NCI-H2081 treated with DMSO at 0.1 percent for 48 hours (cell line): ENCODE data around the gene PFDN4.

Experiments
- DNase-seq: peaks from one replicate; lab custom pipeline; 2025; lab: John Stamatoyannopoulos, UW

The PFDN4 gene

DNA sequence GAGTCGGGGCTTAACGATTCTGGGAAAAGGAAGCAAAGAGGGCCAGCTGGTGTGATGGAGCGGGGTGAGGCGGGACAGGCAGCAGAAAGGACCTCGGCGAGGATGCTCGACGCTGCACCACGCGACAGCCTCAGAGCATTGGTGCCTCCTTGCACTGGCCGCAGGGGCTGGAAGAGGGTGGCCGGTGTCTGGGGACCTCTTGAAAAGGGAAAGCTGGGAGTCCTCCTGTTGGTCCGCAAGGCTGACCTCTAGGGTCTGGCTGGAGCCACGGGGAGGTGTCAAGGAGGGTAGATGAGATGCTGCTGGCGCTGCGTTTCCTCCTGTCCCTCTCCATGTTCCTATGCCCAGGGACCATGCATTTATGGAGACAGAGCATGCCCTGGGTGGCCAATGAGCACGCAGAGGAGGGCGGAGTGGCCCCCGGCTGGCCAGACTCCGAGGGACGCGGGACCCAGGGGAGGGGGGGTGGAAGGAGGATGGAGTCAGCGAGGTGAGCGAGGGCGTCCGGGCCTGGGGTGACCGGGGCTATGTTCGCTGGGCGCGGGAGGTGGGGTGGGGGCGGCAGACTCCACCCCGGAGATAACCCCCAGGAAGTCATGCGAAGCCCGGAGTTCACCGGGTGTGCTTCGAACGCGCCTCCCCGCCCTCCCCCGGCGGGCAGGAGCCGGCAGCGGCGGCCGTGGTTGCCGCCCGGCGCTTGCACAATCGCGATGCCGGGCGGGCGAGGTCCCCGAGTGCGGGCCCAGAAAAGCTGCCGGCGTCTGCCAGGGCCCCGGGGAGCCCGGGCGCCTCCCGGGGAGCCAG lies 34.0 kb upstream of the PFDN4 start, which contains the start of gene CYP24A1:
CYP24A1 (minus strand) TSS at position 334 of the 804 bp plus-strand sequence. CDS start 407 bp downstream, outside the sequence.
- no peak for DNase-seq

DNA sequence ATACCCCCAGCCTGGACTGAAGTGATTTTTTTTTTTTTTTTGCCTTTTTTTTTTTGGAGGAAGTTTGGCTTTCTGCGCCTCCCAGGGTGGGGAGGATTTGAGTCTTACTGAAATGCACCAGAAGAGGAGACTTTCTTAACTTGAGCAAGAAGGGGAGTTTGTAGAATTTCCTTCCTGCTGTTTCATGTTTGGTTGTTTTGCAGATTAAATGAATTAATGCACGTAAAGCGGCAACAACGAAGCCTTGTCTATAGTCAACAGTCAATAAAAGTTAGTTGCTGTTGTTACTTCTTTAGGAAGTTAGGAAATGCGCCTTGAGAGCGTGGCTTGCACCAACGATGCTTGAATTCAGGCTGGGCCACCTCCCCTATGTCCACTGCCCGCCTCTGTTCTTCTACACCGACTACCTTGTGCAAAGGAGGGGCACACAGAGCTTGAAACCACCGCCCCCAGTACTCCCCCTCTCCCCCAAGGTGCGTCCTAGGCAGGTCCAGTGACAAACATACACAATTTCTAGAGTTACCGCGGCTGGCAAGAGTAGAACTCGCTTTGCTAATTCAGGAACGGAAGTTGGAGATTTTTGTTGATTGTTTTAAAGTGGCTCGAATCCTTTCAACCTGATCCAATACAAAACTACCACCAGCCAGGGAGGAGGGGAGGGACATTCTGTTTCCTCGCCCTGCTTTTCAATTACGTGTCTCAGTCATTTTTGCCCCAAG lies 33.3 kb upstream of the PFDN4 start:
- DNase-seq = no peak

DNA sequence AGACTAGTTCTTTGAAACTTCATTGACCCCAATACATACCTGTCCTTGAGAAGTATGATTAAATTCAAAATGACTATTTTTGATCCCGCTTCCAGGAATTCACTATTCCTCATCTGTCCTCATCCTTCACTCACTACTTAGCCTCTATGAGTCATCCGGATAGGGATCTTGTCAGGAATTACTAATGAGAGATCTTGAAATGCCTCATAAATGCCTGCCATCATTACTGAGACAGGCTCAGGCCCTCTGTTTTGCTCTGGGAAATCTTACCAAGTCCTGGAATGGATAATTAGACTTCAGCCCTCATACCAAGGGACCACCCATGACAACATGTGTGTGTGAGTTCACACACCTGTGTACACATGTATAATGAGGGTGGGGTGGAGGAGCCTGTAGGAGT lies 31.3 kb upstream of the PFDN4 start:
- no peak for DNase-seq

DNA sequence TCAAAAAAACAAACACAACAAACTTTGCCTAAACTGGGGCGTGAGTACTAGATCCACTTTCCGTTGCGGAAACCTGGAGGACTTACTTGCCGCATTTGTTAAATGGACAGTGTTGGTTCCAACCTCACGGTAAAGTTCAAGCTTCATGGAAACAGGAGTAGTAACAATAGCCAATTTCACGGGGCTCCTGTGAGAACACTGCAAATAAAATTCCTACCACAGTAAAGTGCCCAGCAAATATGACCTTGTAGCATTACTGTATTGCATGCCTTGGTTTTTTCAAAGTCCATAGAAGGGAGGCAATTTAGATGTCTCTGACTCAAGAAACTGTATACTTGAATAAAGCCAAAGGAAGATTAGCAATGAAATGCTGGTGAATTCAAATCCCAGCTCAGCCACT lies 30.5 kb upstream of the PFDN4 start:
- DNase-seq = no peak

DNA sequence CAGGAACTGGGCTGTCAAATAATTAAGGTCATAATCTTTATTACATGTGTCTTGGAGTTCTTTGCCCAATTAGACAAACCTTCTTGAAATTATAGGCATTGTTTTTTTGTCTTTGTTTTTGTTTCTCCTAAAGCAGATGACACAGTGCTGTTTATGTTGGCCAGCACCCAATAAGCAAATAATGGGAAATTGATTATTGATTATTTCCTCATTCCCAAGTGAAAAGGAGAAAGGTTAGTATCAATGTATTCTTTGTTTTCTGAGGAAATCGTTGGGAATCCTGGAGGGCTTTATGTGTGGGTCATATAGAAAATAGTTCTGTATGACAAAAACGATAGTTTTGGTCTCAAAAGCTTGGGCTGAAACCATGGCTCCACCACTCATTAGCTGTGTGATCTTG lies 29.6 kb upstream of the PFDN4 start:
- DNase-seq = no peak

DNA sequence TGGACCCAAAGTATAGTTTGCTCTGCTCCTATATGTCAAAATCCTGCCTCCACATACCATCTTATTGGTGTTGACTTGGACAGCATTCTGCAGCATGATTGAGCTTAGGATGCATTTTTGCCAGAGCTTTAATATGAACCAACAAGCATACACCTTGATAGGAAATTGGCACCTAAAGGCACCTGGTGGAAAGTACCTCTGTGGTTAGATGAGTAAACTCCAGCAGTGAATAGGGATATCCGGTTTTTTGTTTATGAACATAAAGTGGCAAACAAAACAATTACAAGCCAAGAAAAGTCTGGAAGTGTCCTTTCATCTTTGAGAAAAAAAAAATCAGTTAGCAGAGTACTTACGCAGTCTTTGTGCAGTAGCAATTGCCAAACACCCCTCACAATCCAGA lies 27.9 kb upstream of the PFDN4 start:
- no peak for DNase-seq

DNA sequence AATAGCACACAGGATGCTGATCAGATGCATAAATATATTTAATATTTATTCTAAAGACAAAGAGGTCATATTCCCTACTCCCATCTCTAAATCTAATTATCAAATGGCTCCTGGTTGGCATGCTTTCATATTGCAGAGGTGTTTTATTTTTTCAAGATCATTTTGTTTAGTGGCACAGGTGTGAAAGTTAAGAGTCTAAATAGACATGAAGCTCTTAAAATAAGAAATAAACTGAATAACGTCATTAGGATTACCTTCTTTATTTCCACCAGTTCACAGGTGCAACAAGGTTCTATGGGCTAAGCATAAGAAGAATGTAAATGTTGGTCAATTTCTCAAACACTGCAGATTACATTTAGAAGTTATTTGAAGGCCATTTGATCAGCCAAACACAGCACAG lies 27.0 kb upstream of the PFDN4 start:
- DNase-seq = no peak

DNA sequence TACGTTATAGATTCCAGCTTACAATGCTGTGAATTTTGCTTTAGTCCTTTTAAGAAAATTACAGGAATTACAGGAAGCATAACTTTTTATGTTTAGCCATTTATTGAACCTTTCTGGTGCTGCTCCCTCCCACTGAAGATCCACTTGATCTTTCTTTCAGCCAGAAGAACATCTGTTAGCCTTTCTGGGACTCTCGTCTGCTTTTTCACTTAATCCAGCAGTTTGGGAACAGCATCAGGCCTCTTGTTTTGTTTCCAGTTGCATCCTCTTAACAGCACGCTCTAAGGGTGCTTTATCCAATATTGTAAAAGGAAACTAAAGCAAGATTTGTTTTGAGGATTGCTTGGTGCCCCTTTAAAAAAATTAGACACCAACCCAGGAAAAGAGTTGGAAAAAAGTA lies 23.8 kb upstream of the PFDN4 start:
- DNase-seq = no peak

DNA sequence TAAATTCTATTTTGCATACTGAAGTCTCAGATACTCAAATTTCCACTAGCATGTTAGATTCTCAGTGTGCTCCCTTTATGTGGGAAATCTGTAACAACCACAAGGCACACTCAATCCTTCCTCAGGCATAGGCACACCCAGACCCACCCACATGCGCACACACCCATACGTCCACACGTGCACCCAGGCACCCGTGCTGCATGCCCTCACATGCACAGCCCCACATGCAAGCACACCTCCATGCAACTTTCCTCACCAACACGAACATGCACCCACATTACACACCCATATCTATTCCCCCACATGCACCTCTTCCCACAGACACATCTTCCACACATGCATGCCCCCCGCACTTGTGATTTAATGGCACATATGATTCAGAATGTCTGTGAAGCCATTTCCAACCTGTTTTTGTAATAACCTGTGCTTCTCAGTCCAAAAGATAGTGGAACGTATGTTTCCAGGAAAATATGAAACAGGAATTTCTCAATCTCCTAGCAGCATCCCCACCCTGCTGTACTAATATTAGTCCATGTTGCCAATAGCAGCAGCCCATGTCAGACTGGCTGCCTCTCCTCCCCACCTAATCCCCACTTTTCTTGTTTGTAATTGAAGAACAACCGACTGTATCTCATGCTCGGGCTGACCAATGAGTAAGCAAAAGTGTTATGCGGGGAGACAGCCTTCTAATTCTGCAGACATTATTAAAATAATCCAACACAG lies 22.8 kb upstream of the PFDN4 start:
- DNase-seq = no peak

DNA sequence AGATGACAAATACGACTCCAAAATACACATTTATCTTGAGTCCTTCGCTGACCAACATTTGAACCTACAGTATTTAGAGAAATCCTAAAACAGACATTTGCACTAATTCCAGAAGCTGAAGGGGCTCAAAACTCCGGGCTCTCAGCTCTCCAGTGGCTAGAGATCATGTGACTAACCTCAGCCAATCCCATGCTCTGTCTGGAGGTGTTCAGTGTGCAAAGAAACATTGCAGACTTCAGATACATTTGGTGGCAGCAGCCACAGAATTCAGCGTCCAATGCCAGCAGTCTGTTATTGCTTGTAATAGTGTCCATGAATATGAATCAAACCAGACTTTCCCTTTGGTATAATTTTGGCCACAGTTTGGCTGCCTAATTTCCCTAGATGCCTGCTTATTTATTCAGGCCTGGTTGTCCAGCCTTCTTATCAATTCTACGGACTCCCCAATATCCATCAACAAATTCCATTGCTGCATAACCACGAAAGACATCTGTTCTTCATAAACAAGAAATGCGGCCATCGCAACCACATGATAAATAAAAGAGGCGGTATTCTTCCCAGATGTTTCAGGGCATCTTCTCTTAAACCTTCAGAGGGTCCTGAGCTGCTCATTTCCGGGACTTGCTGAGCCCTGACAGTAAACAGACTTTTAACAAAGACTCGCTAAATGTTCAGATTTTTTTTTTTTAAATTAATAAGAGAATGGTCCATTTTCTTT lies 19.6 kb upstream of the PFDN4 start:
- no peak for DNase-seq

DNA sequence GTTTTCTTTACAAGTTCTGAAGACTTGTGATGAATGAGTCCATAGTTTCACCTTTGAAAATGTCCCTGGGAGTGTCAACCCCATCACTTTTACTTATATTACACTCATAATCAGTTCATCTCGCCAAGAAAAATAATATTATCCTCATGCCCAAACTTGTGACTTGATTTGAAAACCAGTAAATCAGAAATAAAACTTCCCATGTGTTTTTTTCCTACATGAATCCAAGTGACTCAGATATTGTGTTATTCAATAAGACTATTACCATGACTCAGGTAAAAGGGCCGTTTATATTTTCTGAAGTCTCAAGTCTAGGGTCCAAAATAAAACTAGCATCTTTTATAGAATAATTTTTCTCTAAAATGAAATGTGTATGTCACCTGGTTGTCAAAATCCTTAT lies 18.3 kb upstream of the PFDN4 start:
- no peak for DNase-seq

DNA sequence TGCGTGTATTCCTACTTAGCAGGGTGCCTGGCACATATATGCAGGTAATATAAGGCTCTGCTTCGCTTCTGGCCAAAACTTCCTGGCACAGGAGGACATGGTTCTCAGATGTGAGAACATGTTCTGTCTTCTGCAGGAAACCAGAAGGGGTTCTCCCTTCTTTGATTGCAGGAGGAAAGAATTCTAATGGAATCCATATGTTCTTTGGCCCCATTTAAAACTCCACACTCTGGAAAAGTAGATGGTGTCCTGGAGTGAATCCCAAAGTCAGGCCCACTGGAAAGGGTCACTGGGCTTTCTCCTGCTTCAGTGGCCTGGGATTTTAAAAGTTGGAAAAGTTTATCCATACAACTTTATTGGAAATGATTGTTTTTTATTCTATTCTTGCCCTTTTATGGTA lies 17.7 kb upstream of the PFDN4 start:
- no peak for DNase-seq

DNA sequence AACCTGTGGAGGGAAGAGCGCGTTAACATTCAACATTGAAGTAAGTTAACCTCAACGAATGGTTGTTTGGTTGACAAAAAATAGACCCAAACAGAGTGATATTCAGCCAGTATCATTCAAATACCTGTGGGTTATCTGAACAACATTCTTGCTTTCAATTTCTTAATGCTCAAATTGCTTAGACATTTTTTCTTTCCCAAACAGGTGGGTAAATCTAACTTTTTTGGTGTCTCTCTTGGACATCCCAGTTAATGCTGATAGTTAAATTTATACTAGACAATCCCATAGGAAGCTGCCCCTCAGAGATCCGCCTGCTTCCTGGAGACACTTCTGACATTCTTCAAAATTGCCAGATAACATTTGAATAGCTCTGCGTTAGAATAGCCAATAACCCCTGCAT lies 14.1 kb upstream of the PFDN4 start:
- DNase-seq = no peak

DNA sequence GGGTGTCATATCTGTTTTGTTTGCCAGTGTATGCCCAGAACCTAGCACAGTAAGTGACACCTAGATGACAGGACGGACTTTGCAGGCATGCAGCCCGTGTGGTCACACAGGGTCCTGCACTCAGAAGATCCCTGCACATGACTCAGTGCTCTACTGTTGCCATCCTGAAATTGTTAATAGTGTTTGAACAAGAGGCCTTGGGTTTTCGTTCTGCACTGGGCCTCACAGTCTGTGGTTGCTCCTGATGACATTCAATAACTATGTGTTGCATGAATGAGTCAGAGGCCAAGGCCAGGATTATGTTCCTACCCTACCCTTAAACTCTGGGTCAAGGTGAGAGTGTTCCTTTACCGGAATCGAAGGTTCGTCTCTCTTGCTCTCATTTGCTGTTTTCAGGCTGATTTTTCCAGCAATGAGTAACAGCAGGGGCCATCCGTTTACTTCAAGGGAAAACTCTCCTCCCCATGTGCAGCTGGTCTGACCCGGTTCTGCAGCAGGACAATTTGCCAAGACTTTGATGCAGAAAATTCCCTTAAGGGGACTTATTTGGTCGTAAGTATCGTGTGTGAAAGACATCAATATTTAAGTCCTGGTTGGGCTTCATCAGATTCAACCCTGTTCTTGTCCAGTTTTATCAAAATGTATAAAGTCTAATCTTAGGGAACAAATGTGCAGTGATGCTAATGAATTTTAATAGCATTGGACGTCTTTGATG lies 13.0 kb upstream of the PFDN4 start:
- no peak for DNase-seq

DNA sequence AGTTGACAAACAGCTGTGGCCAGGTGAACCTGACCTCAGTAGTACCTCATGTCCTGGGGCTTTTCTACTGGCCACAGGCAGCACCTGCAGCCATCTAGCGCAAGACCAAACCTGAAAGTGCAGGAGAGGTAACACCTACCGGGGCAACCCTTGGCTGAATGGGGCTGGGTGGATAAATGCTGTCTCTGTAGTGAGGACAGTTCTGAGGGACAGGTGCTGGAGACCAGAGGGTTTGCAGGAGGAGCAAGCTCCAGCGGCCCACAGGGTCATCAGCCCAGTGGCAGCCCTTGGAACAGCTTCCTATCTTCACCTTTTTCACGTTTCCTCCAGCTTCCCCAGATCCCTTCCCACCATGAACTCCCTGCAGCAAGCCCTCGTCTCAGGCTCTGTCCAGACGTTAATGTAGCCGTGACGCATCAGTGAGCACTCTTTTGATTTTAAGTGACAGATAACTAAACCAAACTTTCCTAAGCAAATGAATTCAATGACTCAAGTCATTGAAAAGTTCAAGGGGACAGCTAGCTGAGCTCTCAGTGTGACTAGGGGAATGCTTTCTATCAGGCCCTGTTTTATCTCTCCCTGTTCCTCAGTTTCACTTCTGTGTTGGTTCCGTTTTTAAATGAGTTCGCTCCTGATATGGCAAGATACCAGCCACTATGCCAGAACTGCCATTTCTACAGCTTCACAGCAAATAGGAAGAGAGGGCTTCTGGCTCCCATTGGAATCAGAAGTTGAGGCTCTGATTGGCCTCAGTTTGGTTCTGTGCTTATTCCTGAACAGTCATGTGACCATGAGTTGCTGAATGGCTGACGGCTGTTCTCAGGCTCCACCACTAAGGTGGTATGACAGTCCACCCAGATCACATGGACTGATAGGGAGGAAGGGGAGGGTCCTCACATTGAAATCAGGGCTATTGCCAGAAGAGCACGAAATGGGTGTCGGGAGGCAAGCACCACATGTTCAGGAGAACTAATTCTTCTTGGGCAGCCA lies 12.1 kb upstream of the PFDN4 start:
- no peak for DNase-seq

DNA sequence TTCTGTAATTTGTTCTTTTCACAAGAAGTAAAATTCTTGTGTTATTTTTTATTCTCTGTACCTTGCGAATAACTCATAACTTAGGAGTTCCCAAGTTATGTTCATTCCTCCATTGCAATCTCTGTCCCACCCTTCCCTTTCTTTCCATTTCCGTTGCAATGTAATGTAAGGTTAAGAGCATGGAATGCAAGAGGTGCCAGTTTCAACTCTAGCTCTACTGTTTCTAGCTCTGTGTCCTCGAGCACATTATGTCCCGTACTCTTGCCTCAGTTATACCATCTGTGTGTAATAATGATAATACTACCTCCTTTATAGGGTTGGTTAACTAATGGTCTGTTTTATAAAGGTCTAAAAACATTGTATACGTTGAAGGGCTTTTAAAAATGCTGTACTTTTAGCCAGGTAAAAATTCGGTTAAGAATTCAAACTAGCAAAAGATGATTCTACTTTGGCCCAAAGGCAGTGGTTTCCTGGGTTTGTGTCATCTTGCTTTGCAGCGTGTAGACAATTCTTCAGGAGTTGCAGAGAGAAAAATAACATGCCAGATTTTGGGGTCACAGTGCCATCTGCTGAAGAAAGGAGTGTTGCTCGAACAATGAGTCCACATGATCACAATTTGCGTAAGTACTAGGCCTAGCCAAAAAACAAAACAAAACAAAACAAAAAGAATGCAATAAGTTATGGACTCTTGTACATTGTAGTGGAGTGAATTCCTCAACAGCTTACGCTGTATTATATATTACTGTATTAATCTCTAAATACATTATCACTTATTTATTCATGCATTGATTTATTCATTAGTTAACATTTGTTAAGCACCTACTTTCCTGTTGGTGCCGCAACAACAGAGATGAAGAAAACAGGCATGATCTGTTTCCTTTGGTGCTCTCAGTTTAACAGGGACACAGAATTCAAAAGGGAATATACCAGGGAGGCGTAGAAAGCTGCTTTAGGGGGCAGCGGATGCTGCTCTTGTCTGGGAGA lies 10.0 kb upstream of the PFDN4 start:
- DNase-seq = no peak

DNA sequence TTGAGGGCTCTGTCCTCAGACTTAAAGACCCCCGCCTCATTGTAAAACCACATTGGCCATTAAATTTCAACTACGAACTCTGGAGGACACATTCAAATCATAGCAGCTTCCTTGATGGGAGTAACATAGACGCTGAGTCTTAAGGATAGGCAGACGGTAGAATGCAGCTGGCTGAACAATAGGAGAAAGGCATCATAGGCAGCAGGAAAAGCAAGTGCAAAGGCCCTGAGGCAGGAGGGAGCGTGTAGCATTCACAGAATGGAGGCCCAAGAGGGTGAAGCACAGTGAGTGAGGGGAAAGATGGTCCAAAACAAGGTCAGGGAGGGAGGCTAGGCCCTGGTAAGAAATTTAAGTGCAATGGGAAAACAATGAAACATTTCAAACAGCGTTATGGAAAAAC lies 8.6 kb upstream of the PFDN4 start:
- DNase-seq = no peak

DNA sequence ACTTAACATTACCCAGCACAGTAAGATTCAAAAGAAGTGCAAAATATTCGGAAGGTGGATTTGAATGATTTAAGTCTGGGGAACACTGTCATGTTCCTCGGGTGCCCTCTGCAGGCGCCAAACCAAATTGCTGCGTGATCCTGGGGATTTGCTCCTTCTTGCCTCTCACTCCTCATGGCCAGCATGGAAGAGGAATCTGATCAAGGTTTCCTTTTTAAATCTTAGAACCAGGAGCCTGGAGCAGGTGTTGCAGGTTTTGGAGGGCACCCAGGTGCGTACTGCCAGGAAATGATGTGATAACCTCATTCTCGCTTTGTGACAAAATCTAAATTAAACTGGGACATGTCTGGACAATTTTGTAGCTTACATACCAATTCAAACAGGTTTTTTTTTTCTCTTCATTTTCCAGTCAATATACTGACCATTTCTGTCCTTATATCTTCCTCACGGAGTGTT lies 8.1 kb upstream of the PFDN4 start:
- DNase-seq = no peak
